GOT3 (cell line): Measurements from ENCODE around the gene MBTPS1.
A peak's percentile ranks its signal among the peaks of the same experiment; 100 is the strongest.

ENCODE experiments used
- DNase-seq: peaks from one replicate; lab custom pipeline; 2025; ENCODE audit warnings: mixed read lengths; lab: John Stamatoyannopoulos, UW

The MBTPS1 gene

DNA sequence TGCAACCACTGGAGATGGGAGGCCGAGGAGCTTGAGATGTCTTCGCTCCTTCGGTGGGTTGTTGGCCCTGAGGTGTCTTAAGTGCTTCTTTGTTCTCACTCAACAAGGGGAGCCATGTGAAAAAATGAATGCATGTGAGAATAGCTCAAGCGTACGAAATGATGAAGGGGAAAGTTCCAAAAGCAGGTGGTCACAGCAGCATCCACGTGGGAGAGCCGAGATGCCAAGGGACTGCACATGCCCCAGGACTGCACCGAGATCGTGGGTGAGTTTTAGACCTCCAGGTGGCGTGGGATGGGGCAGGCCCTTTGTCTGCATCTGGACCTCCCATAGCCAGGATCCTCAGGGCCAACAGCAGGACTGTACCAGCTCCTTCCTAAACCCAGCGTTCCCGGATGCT lies 82.2 kb downstream of the MBTPS1 start:
- DNase-seq: no peak

GRCh38 chr16:84033251-84034195 lies 83.2 kb downstream of the MBTPS1 start:
- DNase-seq: no peak

- no peak for DNase-seq
These were observed 84.1 kb downstream of the MBTPS1 start for GRCh38 chr16:84032458-84033178.

GRCh38 chr16:84031556-84031955 lies 85.2 kb downstream of the MBTPS1 start:
- no peak for DNase-seq

GRCh38 chr16:84029297-84030047 lies 87.3 kb downstream of the MBTPS1 start:
- no peak for DNase-seq

DNA sequence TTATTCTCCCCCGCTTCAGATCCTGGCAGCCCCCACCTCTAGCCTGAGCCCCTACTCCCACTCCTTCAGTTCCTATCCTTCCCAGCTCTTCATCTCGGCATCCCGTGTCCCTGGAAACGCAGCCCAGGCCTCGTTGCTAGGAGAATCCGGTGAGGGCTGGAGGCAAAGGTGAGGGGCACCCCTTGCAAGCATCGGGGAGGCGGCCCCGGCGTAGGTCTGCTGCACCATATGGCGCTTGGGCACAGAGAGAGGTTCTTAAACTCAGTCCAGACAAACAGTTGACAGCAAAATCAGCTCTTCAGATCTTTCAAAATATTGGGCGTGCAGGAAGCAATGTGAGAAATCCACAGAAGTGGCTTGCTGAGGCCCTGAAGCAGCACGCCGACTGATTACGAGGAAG lies 89.1 kb downstream of the MBTPS1 start:
- DNase-seq: no peak

DNA sequence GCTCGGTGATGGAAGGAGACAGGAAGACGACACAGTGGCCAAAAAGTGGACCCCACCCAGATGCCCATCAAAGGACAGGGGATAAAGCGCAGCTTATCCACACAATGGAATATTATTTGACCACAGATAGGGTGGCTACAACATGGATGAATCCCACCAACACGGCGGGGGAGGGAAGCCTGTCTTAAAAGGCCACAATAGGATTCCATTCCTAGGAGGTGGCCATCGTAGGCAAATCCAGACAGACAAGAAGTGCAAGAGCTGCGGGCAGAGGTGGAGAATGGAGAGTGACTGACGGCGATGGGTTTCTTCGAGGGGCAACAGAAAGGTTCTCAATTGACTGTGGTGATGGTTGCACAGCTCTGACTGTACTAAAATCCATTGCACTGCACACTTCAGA lies 90.1 kb downstream of the MBTPS1 start:
- DNase-seq: no peak

GRCh38 chr16:84024854-84025253 lies 91.9 kb downstream of the MBTPS1 start:
- peak; percentile 19 for DNase-seq

DNA sequence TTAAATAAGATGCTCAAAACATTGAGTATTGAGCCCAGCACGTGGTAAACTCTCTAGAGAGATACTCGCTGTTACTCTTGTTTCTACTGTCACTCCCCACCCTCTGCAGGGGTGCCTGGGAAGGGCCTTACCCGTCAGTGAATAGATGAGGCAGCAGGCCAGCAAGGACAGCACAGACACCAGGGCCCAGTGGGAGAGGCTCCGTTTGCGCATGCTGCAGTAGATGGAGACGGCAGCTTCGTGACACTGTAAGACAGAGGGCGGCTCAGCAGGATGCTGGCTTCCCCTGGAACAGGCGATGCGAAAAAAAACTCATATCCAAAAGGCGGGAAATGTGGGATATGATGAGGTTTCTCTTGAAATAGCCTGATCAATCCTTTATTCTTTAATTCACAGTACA lies 94.1 kb downstream of the MBTPS1 start:
- DNase-seq: no peak

- DNase-seq: no peak
These were observed 95.3 kb downstream of the MBTPS1 start for GRCh38 chr16:84021488-84021887.

GRCh38 chr16:84020353-84020752 lies 96.4 kb downstream of the MBTPS1 start:
- no peak for DNase-seq

DNA sequence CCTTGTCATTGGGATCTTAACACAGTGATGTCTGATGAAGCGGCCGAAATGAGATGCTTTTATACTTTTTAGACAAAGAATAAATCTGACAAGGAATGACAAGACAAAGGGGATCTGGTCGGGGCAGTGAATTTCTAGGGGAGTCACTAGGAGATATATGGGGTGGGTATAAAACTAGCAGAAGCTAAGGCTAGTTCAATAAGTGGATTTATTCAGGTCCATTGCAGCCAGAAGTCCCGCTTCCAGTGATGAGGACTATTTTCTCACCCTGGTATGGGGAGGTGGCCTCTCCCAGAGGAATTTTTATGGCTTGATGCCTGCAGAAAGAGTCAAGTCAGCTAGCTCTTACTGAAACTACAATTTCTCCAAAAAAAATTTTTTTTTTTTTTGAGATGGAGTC lies 98.0 kb downstream of the MBTPS1 start:
- no peak for DNase-seq

DNA sequence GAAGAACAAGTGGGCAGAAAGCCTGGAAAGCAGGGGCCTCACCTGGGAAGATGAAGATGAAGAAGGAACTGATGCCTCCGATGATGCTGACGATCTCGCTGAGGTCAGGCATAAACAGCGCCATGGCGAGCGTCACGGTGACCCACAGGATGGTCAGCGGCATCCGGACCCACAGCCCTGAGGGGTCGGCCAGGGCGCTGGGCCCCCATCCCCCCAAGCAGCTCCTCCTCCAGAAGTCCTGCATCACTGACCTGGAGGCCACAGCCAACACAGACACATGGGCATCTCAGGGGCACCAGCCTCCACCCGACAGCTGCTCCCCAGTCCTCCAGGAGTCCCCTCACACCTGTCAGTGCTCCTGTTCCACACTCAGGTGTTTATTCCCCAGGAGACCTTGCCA lies 100.3 kb downstream of the MBTPS1 start:
- DNase-seq: no peak

DNA sequence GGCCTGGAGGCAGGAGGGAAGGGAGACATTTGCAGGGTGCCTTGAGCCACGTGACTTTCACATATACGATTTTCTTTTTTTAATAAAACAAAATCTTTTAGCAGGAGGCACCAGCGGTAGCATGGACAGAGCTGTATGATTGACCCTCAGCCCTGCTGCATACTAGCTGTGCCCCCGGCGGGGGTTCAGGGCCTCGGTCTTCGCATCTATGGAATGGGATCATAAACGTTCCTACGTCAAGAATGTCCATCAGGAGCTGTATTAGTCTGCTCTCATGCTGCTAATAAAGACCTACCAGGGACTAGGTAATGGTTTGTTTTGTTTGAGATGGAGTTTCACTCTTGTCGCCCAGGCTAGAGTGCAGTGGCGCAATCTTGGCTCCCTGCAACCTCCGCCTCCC lies 101.3 kb downstream of the MBTPS1 start:
- DNase-seq: no peak

DNA sequence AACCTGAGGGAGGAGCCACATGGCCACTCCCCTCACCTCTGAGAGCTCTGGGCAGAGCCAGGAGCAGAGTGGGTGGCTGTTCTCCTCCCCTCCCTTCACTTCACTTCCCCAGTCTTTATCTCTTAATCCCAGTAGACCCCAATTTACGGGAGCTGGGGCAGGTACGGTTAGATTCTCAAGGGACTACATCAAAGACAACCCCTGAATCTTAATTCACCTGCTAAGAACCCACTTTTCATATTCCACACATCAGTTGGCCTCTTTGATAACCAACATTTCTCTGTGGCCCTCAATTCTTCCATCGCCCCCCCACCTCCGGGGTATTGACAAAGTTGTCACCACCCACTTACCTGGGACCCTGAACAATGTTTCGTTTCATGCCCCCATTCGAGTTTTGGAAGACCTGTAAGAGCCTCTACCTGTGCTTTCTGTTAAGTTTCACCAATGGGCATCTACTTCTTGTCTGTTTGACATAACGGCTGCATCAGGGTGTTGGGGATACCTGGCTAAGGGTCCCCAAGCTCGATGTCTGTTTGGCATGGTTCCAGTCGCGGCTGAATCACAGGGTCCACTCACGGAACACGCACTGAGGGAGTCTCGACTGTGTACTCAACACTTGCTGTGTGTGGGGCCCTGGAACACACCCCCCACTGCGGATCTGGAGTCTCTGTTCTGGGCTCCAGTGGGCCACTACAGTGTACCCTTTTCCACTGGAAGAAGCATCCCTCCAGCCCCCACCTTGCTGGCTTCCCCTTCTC lies 102.0 kb downstream of the MBTPS1 start:
- no peak for DNase-seq

DNA sequence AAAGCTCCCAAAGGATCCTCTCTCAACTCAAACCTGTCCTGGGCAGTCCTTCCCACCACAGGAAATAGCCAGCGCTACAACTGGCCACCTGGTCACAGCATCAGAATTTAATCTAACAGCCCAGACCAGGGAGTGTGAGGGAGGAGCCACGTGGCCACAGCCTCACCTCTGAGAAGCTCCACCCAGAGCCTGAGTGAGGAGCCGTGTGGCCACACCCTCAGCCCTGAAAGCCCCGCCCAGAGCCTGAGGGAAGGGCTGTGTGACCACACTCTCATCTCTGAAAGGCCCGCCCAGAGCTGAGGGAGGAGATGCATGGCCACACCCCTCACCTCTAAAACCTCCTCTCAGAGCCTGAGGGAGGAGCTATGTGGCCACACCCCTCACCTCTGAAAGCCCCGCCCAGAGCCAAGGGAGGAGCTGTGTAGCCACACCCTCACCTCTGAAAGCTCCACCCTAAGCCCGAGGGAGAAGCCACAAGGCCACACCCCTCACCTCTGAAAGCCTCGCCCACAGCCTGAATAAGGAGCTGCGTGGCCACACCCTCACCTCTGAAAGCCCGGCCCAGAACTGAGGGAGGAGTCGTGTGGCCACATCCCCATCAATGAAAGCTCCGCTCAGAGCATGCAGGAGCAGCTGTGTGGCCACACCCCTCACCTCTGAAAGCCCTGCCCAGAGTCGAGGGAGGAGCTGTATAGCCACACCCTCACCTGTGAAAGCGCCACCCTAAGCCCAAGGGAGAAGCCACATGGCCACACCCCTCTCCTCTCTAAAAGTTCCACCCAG lies 102.8 kb downstream of the MBTPS1 start:
- no peak for DNase-seq

DNA sequence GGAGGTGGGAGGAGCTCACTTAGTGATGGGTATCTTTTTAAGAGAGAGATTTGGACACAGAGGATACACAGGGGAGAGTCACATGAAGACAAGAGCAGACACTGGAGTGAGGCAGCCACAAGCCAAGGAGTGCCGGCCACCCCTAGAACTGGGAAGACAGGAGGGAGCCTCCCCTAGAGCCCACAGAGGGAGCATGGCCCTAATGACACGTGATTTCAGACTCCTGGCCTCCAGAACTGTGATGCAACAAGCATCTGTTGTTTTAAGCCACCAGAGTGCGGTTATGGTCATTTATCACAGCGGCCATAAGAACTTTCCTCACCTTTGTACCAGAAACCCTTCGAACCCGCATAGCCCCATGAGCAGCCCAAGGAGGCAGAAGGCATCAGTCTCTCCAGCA lies 107.5 kb downstream of the MBTPS1 start:
- no peak for DNase-seq

- no peak for DNase-seq
These were observed 108.8 kb downstream of the MBTPS1 start for GRCh38 chr16:84007965-84008364.

DNA sequence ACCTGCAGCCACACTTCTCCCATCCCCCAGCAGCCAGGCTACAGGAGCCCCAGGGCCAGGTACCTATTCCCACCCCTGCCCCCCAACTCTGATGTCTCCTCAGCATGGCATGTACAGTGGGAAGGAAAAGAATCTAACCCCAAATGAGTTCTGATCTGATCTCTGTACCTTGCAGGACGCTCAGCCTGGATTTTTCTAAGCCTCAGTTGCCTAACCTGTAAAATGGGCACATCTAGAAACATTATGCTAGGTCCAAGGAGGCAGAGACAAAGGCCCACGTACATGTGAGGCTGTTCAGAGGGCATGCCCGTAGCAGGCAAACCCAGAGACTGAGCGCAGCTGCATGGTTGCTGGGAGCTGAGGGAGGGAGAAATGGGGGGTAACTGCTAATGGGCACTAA lies 109.2 kb downstream of the MBTPS1 start:
- no peak for DNase-seq

- DNase-seq: no peak
These were observed 111.4 kb downstream of the MBTPS1 start for GRCh38 chr16:84005391-84005790.

- no peak for DNase-seq
These were observed 112.3 kb downstream of the MBTPS1 start for GRCh38 chr16:84004442-84004841.
